ENCODE data around the gene ZNF813.

- TF ChIP-seq POLR2AphosphoS5 (IDR thresholded peaks at IDR 0.05) (no peak), CTCF (IDR thresholded peaks at IDR 0.05) (peak; percentile 26 to 54), POLR2A (IDR thresholded peaks at IDR 0.05) (no peak), EP300 (IDR thresholded peaks at IDR 0.05) (no peak)
These were observed 44.4 kb downstream of the ZNF813 start for GRCh38 chr19:53511933-53512374.
